ENCODE measurements around the gene BST1.

The BST1 gene

GRCh38 chr4:15702941-15703403 is at the start of gene BST1:
BST1 (plus strand) TSS chr4:15703065; CDS start chr4:15703145, 80 bp downstream.
- DNase-seq (ENCODE audit: low read depth), result peak; percentile 5

- no peak for DNase-seq (ENCODE audit: low read depth)
Observed at GRCh38 chr4:15653420-15653819, 49.4 kb upstream of the BST1 start.

- DNase-seq (ENCODE audit: low read depth), result no peak
Observed at GRCh38 chr4:15653864-15654592, 48.8 kb upstream of the BST1 start.

- peak; percentile 17 for DNase-seq (ENCODE audit: low read depth)
Observed at GRCh38 chr4:15654593-15655222, 48.2 kb upstream of the BST1 start.

- DNase-seq (ENCODE audit: low read depth), result peak; percentile 78
Observed at GRCh38 chr4:15655223-15656037, 47.4 kb upstream of the BST1 start, which contains the start of gene FBXL5. FBXL5 (minus strand) TSS chr4:15655357; CDS start chr4:15655287, 70 bp downstream.

GRCh38 chr4:15656038-15656470 is 46.8 kb upstream of the BST1 start:
- no peak for DNase-seq (ENCODE audit: low read depth)

GRCh38 chr4:15657366-15657765 is 45.5 kb upstream of the BST1 start:
- no peak for DNase-seq (ENCODE audit: low read depth)

GRCh38 chr4:15658136-15658770 is 44.6 kb upstream of the BST1 start:
- no peak for DNase-seq (ENCODE audit: low read depth)

- DNase-seq (ENCODE audit: low read depth), result no peak
Observed at GRCh38 chr4:15658781-15659180, 44.1 kb upstream of the BST1 start.

- no peak for DNase-seq (ENCODE audit: low read depth)
Observed at GRCh38 chr4:15659768-15660570, 42.9 kb upstream of the BST1 start.

GRCh38 chr4:15665753-15666365 is 37.0 kb upstream of the BST1 start:
- no peak for DNase-seq (ENCODE audit: low read depth)

GRCh38 chr4:15667006-15667405 is 35.9 kb upstream of the BST1 start:
- DNase-seq (ENCODE audit: low read depth), result no peak

GRCh38 chr4:15668566-15669435 is 34.1 kb upstream of the BST1 start:
- DNase-seq (ENCODE audit: low read depth), result no peak

GRCh38 chr4:15670576-15670975 is 32.3 kb upstream of the BST1 start:
- DNase-seq (ENCODE audit: low read depth), result no peak

GRCh38 chr4:15672101-15672500 is 30.8 kb upstream of the BST1 start:
- no peak for DNase-seq (ENCODE audit: low read depth)

- no peak for DNase-seq (ENCODE audit: low read depth)
Observed at GRCh38 chr4:15673337-15673736, 29.5 kb upstream of the BST1 start.

GRCh38 chr4:15674046-15674445 is 28.8 kb upstream of the BST1 start:
- DNase-seq (ENCODE audit: low read depth), result no peak

- DNase-seq (ENCODE audit: low read depth), result no peak
Observed at GRCh38 chr4:15674926-15675325, 27.9 kb upstream of the BST1 start.

GRCh38 chr4:15675356-15675755 is 27.5 kb upstream of the BST1 start:
- no peak for DNase-seq (ENCODE audit: low read depth)

GRCh38 chr4:15676039-15676438 is 26.8 kb upstream of the BST1 start:
- DNase-seq (ENCODE audit: low read depth), result no peak

Data from stimulated activated CD4-positive, alpha-beta T cell treated with anti-CD3 and anti-CD28 coated beads, Interleukin-2, amount 100 ng/mL, for 4 hours (primary cell).